SU-DHL-6 (cell line): ENCODE measurements around the gene C9orf40.

ENCODE experiments used
- CTCF ChIP-seq: fragments of 200-600 bp; sonication (generic); IDR thresholded peaks from one replicate; pipeline ENCODE4 v1.5.1; 2017; ENCODE audit warnings: antibody characterized with exemption, mild to moderate bottlenecking, low read length, moderate library complexity; ENCODE audit not compliant: insufficient read depth, poor library complexity, severe bottlenecking
- EZH2phosphoT487 ChIP-seq: fragments of 200-600 bp; sonication (generic), shearing (Covaris generic); conservative IDR thresholded peaks from 2 replicates; pipeline ENCODE4 v1.6.1; 2018; ENCODE audit warnings: mild to moderate bottlenecking, antibody characterized with exemption, low read length, moderate library complexity, mixed read lengths

GRCh38 chr9:74974558-74974957 is 21.8 kb upstream of the C9orf40 start:
- TF ChIP-seq CTCF (no peak), EZH2phosphoT487 (no peak)
